Measurements from ENCODE around the gene PRRC2C. TPM values are rescaled to one million over a fixed set of nuclear protein-coding genes. Genes with fewer than 3 reads are reported as not detected.
"Not testable (repeated sequence)": the region's sequence is repeated elsewhere in the genome, so short reads cannot be mapped to it uniquely, and the experiment has no call there.

PRRC2C gene
- total RNA-seq, 1 experiment from 2014 or later = 267 TPM

DNA sequence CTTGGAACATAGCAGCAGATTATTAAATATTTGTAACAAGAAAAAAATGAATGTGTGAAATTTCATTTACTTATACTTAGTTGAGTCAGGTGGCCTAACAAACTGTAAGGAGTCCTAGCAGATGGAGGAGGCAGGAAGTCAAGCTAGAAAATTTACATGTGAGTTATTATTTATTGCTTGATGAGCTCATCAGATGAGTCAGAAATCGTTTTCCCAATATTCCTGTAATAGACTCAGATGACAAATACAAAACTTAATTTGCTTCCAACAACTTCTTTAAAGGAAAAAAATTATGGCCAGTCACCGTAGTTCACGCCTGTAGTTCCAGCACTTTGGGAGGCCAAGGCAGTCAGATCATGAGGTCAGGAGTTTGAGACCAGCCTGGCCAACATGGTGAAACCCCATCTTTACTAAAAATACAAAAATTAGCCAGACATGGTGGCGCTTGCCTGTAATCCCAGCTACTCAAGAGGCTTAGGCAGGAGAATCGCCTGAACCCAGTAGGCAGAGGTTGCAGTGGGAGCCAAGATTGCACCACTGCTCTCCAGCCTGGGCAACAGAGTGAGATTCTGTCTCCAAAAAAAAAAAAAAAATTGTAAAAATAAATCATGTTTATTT is 43.9 kb upstream of the PRRC2C start:
- not testable (repeated sequence) for H2BK15ac ChIP-seq (ENCODE audit: low read depth, low read length); H3K23me2 ChIP-seq (ENCODE audit: insufficient read length, low read depth, low read length, poor library complexity, severe bottlenecking); H3K27me3 Mint-ChIP-seq (ENCODE audit: low read depth); H3K79me1 ChIP-seq (ENCODE audit: insufficient read depth, low read depth, low read length, poor library complexity, severe bottlenecking); DNase-seq; H3K14ac ChIP-seq (ENCODE audit: insufficient read depth, low read length); H3K18ac ChIP-seq (ENCODE audit: insufficient read length, low read depth, low read length); H2BK12ac ChIP-seq (ENCODE audit: insufficient read length, low read depth, low read length); H3K79me2 ChIP-seq (ENCODE audit: insufficient read depth, low read length); H3K27me3 ChIP-seq (ENCODE audit: insufficient read depth, low read length); H3K27ac Mint-ChIP-seq; H3K4ac ChIP-seq (ENCODE audit: low read depth, low read length); H3K4me3 Mint-ChIP-seq; H3K4me1 Mint-ChIP-seq; H3K36me3 Mint-ChIP-seq (ENCODE audit: insufficient read depth in 1 of 3, low read depth in 3 of 3); H3K9ac ChIP-seq (ENCODE audit: extremely low read depth, insufficient read length, low read length); H3K9me3 ChIP-seq (ENCODE audit: control insufficient read depth, low read depth, low read length); H4K5ac ChIP-seq (ENCODE audit: insufficient read length, low read depth, low read length); H3K56ac ChIP-seq (ENCODE audit: insufficient read length, low read depth, low read length); H4K20me1 ChIP-seq (ENCODE audit: control insufficient read depth, insufficient read depth, insufficient read length); H3K4me2 ChIP-seq (ENCODE audit: insufficient read depth, insufficient read length, low read length); H2BK120ac ChIP-seq (ENCODE audit: low read depth, low read length, poor library complexity, severe bottlenecking); H3K9me3 Mint-ChIP-seq; H2AK5ac ChIP-seq (ENCODE audit: insufficient read length, low read length); H3K23ac ChIP-seq (ENCODE audit: insufficient read length, low read depth, low read length); H2BK5ac ChIP-seq (ENCODE audit: insufficient read length, low read length); H2BK20ac ChIP-seq (ENCODE audit: low read depth, low read length, poor library complexity, severe bottlenecking); H3T11ph ChIP-seq (ENCODE audit: low read length); H3K27ac ChIP-seq (ENCODE audit: insufficient read length, low read depth, low read length); H4K91ac ChIP-seq (ENCODE audit: insufficient read length, low read depth, low read length); H3K4me1 ChIP-seq (ENCODE audit: insufficient read depth, low read length); H4K8ac ChIP-seq (replicated peaks; ENCODE audit: insufficient read length, low read depth, low read length); H2AFZ ChIP-seq (ENCODE audit: low read length)
- WGBS (ENCODE audit: extremely low coverage, insufficient read length, low lambda C conversion rate) = no CpG with 5 or more reads among the region's 5 CpGs
